CD4-positive, alpha-beta T cell (primary cell): ENCODE results near the gene PDZRN4. TPM values are rescaled to one million over a fixed set of nuclear protein-coding genes. Genes with fewer than 3 reads are reported as not detected.

Source experiments
- ATAC-seq: fragments of 200-7000 bp; cut with Tn5 transposase; one replicate; pipeline ENCODE4 v1.10.0; 2022; ENCODE audit warnings: mild to moderate bottlenecking; ENCODE audit not compliant: poor library complexity
- CTCF ChIA-PET: fragments of 350-600 bp; sonication (Branson Sonifier 250); formaldehyde crosslinking; loops from one replicate; lab custom pipeline; 2021; ENCODE audit warnings: antibody characterized with exemption, inconsistent platforms; lab: Charles Lee
- POLR2A ChIA-PET: fragments of 350-600 bp; sonication (Branson Sonifier 250); formaldehyde crosslinking; loops from one replicate; lab custom pipeline; 2021; ENCODE audit warnings: antibody characterized with exemption, inconsistent platforms; lab: Charles Lee
- DNase-seq, 14 experiments: peaks; one replicate each; pipeline ENCODE4 v3.0.0-alpha.2; 2013 to 2020; ENCODE audit warnings: mixed read lengths in 2 of 14
- H3K27ac ChIP-seq, 2 donors: one replicate each; pipeline versions ENCODE4 v1.5.1 to v1.7.0; 2013; ENCODE audit warnings: low read length in 2 of 2, low read depth in 1 of 2, mild to moderate bottlenecking in 1 of 2
- H3K27me3 ChIP-seq, 2 experiments: 1 replicate in 1 of 2; 2 replicates in 1 of 2; pipeline versions ENCODE4 v1.6.1 to v1.7.0; 2013; ENCODE audit warnings: low read length in 2 of 2, control low read depth in 1 of 2, mild to moderate bottlenecking in 1 of 2, moderate library complexity in 1 of 2; ENCODE audit not compliant: insufficient read depth in 2 of 2, control insufficient read depth in 1 of 2
- H3K36me3 ChIP-seq: one replicate; pipeline ENCODE4 v1.6.1; 2013; ENCODE audit warnings: low read length, control low read depth; ENCODE audit not compliant: insufficient read depth
- H3K4me1 ChIP-seq: one replicate; pipeline ENCODE4 v1.6.1; 2013; ENCODE audit warnings: low read length, control low read depth; ENCODE audit not compliant: insufficient read depth
- H3K4me3 ChIP-seq: one replicate; pipeline ENCODE4 v1.5.1; 2013; ENCODE audit warnings: mild to moderate bottlenecking, low read length, moderate library complexity
- H3K9me3 ChIP-seq, 2 experiments: 1 replicate in 1 of 2; 2 replicates in 1 of 2; pipeline versions ENCODE4 v1.6.1 to v1.7.0; 2013; ENCODE audit warnings: low read length in 2 of 2, mild to moderate bottlenecking in 2 of 2, control low read depth in 1 of 2, moderate library complexity in 1 of 2; ENCODE audit not compliant: control insufficient read depth in 1 of 2, insufficient read depth in 1 of 2
- H3K27ac Mint-ChIP-seq: one replicate; pipeline ENCODE4 v1.8.0; 2020; ENCODE audit warnings: mixed read lengths
- H3K27me3 Mint-ChIP-seq: one replicate; pipeline ENCODE4 v1.8.0; 2021; ENCODE audit warnings: mixed read lengths
- H3K36me3 Mint-ChIP-seq: one replicate; pipeline ENCODE4 v1.8.0; 2021; ENCODE audit warnings: low read depth, mixed read lengths
- H3K4me1 Mint-ChIP-seq: one replicate; pipeline ENCODE4 v1.8.0; 2021; ENCODE audit warnings: low read depth, mixed read lengths
- H3K4me3 Mint-ChIP-seq: one replicate; pipeline ENCODE4 v1.8.0; 2020; ENCODE audit warnings: mild to moderate bottlenecking, mixed read lengths
- H3K9me3 Mint-ChIP-seq: one replicate; pipeline ENCODE4 v1.8.0; 2020; ENCODE audit warnings: mixed read lengths
- intact Hi-C, 2 experiments: fragments of 100-400 bp; cut with DNase I in 1 of 2; cut with micrococcal nuclease in 1 of 2; formaldehyde crosslinking; loops; one replicate each; pipeline versions ENCODE4 v1.15.1 to v1.9.0; 2023 to 2025; cut with DNase I, micrococcal nuclease
- total RNA-seq, 174 experiments: library from RNA in 2 of 174; stranded (reverse) in 2 of 174; gene quantifications; one replicate each; pipeline ENCODE4 v1.2.3 and lab custom pipeline; 2021 to 2026
- TF ChIP-seq, protein P1 (sequence below): fragments of 200-600 bp; IDR thresholded peaks from one replicate; pipeline ENCODE4 v1.8.0; 2022; ENCODE audit warnings: antibody characterized with exemption, mild to moderate bottlenecking

Gene PDZRN4
- total RNA-seq, 2 experiments from 2014 or later: not detected

DNA sequence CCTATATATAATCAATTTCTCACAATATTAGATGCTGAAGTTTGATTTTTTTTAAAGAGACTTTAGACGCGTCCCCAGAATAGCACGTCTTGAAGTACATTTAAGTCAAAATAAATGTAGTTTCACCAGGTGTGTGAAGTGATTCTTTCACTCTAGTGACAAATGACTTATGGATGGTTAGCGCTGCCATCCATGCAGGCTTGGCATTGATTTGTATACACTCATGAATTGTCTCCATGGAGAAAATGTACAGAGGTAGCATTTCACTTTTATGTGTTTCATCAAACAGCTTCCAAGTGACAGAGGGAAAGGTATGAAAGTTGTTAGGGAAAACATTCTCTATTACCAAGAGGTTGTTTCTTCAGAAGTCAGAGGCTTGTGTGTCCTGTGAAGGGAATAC is 360.8 kb downstream of the PDZRN4 start:
- H3K9me3 ChIP-seq: no peaks in the 10 kb centered on the region
- intact Hi-C loops: no loop called here
- H3K27me3 ChIP-seq: no peaks in the 10 kb centered on the region
- H3K27ac Mint-ChIP-seq: no peak overlapping the region
- H3K4me3 ChIP-seq: no peak overlapping the region
- no peak for DNase-seq
- H3K9me3 Mint-ChIP-seq: no peaks in the 10 kb centered on the region
- ATAC-seq: no peak
- H3K36me3 ChIP-seq: no peaks in the 10 kb centered on the region
- CTCF ChIA-PET: no interaction called here
- POLR2A ChIA-PET: no interaction called here
- H3K4me1 ChIP-seq: no peaks in the 10 kb centered on the region
- peaks cover 3% of the 10 kb centered on the region for H3K27me3 Mint-ChIP-seq
- no peaks in the 10 kb centered on the region for H3K4me1 Mint-ChIP-seq
- TF ChIP-seq, protein P1, sequence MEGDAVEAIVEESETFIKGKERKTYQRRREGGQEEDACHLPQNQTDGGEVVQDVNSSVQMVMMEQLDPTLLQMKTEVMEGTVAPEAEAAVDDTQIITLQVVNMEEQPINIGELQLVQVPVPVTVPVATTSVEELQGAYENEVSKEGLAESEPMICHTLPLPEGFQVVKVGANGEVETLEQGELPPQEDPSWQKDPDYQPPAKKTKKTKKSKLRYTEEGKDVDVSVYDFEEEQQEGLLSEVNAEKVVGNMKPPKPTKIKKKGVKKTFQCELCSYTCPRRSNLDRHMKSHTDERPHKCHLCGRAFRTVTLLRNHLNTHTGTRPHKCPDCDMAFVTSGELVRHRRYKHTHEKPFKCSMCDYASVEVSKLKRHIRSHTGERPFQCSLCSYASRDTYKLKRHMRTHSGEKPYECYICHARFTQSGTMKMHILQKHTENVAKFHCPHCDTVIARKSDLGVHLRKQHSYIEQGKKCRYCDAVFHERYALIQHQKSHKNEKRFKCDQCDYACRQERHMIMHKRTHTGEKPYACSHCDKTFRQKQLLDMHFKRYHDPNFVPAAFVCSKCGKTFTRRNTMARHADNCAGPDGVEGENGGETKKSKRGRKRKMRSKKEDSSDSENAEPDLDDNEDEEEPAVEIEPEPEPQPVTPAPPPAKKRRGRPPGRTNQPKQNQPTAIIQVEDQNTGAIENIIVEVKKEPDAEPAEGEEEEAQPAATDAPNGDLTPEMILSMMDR: no peak
- no peak overlapping the region for H3K4me3 Mint-ChIP-seq
- H3K27ac ChIP-seq: no peak overlapping the region
- H3K36me3 Mint-ChIP-seq: no peaks in the 10 kb centered on the region

DNA sequence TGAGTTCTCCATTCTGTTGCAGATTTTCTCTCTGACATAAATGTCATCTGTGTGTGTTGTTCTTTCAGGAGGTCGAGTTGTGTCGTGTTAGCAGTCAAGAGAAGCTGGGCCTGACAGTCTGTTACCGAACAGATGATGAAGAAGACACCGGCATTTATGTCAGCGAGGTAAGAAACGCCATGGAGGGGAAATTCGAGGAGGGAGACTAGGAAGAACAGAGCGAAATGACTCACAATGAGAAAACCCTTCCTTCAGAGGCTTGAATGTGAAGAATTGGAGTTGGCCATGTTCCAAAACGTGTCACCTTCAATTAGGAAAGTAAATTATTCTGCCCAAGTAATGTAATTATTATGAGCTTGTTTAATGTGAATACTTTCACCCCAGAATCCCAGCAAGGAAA is 364.5 kb downstream of the PDZRN4 start:
- H3K9me3 ChIP-seq: no peaks in the 10 kb centered on the region
- CTCF ChIA-PET: no interaction called here
- H3K4me3 ChIP-seq: no peak overlapping the region
- no peak for DNase-seq
- POLR2A ChIA-PET: no interaction called here
- peaks cover 3% of the 10 kb centered on the region for H3K27me3 Mint-ChIP-seq
- no peaks in the 10 kb centered on the region for H3K4me1 Mint-ChIP-seq
- H3K4me3 Mint-ChIP-seq: no peak overlapping the region
- H3K27ac Mint-ChIP-seq: no peak overlapping the region
- H3K27me3 ChIP-seq: no peaks in the 10 kb centered on the region
- H3K36me3 Mint-ChIP-seq: no peaks in the 10 kb centered on the region
- TF ChIP-seq, protein P1: no peak
- no peak for ATAC-seq
- H3K9me3 Mint-ChIP-seq: no peaks in the 10 kb centered on the region
- no peaks in the 10 kb centered on the region for H3K36me3 ChIP-seq
- intact Hi-C loops: no loop called here
- no peak overlapping the region for H3K27ac ChIP-seq
- no peaks in the 10 kb centered on the region for H3K4me1 ChIP-seq

DNA sequence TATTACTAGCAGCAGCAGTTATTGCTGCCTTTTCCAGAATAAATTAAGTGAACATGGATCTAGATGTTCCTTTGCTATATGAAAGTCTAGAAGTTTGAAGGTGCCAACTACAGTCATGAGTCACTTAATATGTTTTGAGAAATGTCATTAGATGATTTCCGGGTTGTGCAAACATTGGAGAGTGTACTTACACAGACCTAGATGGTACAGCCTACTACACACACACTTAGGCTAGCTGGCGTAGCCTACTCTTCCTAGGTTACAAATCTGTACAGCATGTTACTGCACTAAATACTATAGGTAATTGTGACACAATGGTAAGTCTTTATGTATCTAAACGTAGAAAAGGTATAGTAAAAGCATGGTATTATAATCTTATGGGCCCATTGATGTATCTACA is 368.1 kb downstream of the PDZRN4 start:
- Mint-ChIP-seq H3K36me3 (no peaks in the 10 kb centered on the region), H3K27ac (no peak overlapping the region), H3K9me3 (no peaks in the 10 kb centered on the region), H3K4me3 (no peak overlapping the region), H3K4me1 (no peaks in the 10 kb centered on the region), H3K27me3 (no peaks in the 10 kb centered on the region)
- ChIA-PET CTCF (no interaction called here), POLR2A (no interaction called here)
- no peak overlapping the region for H3K4me3 ChIP-seq
- H3K36me3 ChIP-seq: no peaks in the 10 kb centered on the region
- intact Hi-C loops: no loop called here
- H3K27ac ChIP-seq: no peak overlapping the region
- H3K4me1 ChIP-seq: no peaks in the 10 kb centered on the region
- H3K27me3 ChIP-seq: no peaks in the 10 kb centered on the region
- no peaks in the 10 kb centered on the region for H3K9me3 ChIP-seq
- ATAC-seq: no peak
- DNase-seq: no peak
- TF ChIP-seq, protein P1: no peak
